Loucy (cell line): ENCODE measurements around the gene SCYGR2.

Source experiments
- H2AFZ ChIP-seq: fragments of 200-600 bp; sonication (generic); 2 replicates; pipeline ENCODE4 v1.6.0; 2016; ENCODE audit warnings: antibody characterized with exemption, mild to moderate bottlenecking, low read length, moderate library complexity
- H3F3A ChIP-seq: fragments of 200-600 bp; 2 replicates; pipeline ENCODE4 v1.6.0; 2016; ENCODE audit warnings: antibody characterized with exemption, low read depth, mild to moderate bottlenecking
- H3K27me3 ChIP-seq: fragments of 200-600 bp; sonication (generic); 2 replicates; pipeline ENCODE4 v1.6.1; 2014; ENCODE audit warnings: low read length, mild to moderate bottlenecking; ENCODE audit not compliant: insufficient read depth, poor library complexity, severe bottlenecking
- H3K36me3 ChIP-seq: fragments of 200-600 bp; sonication (generic); 2 replicates; pipeline ENCODE4 v1.6.1; 2016; ENCODE audit warnings: low read length; ENCODE audit not compliant: insufficient read depth
- H3K4me1 ChIP-seq: fragments of 200-600 bp; sonication (generic); 2 replicates; pipeline ENCODE4 v1.5.1; 2014; ENCODE audit warnings: low read length, mild to moderate bottlenecking; ENCODE audit not compliant: insufficient read depth, poor library complexity, severe bottlenecking
- H3K4me2 ChIP-seq: fragments of 200-600 bp; sonication (generic); 2 replicates; pipeline ENCODE4 v1.6.0; 2014; ENCODE audit warnings: antibody characterized with exemption, low read length, low read depth, mild to moderate bottlenecking; ENCODE audit not compliant: poor library complexity, severe bottlenecking
- H3K4me3 ChIP-seq: fragments of 200-600 bp; sonication (generic); 2 replicates; pipeline ENCODE4 v1.5.1; 2014; ENCODE audit warnings: low read length, mild to moderate bottlenecking, mixed read lengths; ENCODE audit not compliant: poor library complexity, severe bottlenecking
- H3K79me2 ChIP-seq: fragments of 200-600 bp; sonication (generic); 2 replicates; pipeline ENCODE4 v1.6.1; 2014; ENCODE audit warnings: low read length; ENCODE audit not compliant: insufficient read depth
- H3K9ac ChIP-seq: fragments of 200-600 bp; sonication (generic); 2 replicates; pipeline ENCODE4 v1.6.0; 2014; ENCODE audit warnings: mild to moderate bottlenecking, low read depth, low read length, moderate library complexity; ENCODE audit not compliant: poor library complexity, severe bottlenecking
- H3K9me2 ChIP-seq: fragments of 200-600 bp; sonication (generic); replicated peaks from 2 replicates; pipeline ENCODE4 v1.6.1; 2016; ENCODE audit warnings: low read depth, low read length, mixed read lengths
- H3K9me3 ChIP-seq: fragments of 200-600 bp; sonication (generic); 2 replicates; pipeline ENCODE4 v1.6.1; 2014; ENCODE audit warnings: mild to moderate bottlenecking, antibody characterized with exemption, low read length, low read depth; ENCODE audit not compliant: insufficient read depth
- H4K20me1 ChIP-seq: fragments of 200-600 bp; sonication (generic); 2 replicates; pipeline ENCODE4 v1.6.0; 2014; ENCODE audit warnings: antibody characterized with exemption, low read length, mild to moderate bottlenecking; ENCODE audit not compliant: insufficient read depth, poor library complexity, severe bottlenecking
- EZH2phosphoT487 ChIP-seq: fragments of 200-600 bp; IDR thresholded peaks from 2 replicates; pipeline ENCODE4 v1.6.1; 2018; ENCODE audit warnings: antibody characterized with exemption, mild to moderate bottlenecking, moderate library complexity, borderline replicate concordance
- TF ChIP-seq, protein P1 (sequence below): fragments of 200-600 bp; sonication (generic); conservative IDR thresholded peaks from 2 replicates; pipeline ENCODE4 v1.5.1; 2014; ENCODE audit warnings: mild to moderate bottlenecking, antibody characterized with exemption, low read length

SCYGR2 gene

DNA sequence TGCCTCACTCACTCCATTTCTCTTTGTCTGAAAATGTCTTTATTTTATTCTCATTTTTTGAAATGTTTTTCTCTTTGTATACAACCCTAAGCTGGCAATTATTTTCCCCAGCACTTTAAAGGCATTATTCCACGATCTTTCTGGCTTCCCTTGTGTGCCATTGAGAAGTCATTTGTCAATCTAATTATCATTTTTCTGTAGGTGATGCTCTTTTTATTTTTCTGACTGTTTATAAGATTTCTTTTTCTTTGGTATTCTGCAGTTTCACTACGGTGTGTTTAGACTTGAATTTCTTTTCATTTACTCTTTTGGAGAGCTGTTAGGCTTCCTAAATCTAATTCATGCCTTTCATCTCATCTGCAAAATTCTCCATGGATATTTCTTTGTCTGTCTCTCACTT is 26.7 kb downstream of the SCYGR2 start:
- TF ChIP-seq EZH2phosphoT487: no peak
- TF ChIP-seq, protein P1, sequence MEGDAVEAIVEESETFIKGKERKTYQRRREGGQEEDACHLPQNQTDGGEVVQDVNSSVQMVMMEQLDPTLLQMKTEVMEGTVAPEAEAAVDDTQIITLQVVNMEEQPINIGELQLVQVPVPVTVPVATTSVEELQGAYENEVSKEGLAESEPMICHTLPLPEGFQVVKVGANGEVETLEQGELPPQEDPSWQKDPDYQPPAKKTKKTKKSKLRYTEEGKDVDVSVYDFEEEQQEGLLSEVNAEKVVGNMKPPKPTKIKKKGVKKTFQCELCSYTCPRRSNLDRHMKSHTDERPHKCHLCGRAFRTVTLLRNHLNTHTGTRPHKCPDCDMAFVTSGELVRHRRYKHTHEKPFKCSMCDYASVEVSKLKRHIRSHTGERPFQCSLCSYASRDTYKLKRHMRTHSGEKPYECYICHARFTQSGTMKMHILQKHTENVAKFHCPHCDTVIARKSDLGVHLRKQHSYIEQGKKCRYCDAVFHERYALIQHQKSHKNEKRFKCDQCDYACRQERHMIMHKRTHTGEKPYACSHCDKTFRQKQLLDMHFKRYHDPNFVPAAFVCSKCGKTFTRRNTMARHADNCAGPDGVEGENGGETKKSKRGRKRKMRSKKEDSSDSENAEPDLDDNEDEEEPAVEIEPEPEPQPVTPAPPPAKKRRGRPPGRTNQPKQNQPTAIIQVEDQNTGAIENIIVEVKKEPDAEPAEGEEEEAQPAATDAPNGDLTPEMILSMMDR: no peak

DNA sequence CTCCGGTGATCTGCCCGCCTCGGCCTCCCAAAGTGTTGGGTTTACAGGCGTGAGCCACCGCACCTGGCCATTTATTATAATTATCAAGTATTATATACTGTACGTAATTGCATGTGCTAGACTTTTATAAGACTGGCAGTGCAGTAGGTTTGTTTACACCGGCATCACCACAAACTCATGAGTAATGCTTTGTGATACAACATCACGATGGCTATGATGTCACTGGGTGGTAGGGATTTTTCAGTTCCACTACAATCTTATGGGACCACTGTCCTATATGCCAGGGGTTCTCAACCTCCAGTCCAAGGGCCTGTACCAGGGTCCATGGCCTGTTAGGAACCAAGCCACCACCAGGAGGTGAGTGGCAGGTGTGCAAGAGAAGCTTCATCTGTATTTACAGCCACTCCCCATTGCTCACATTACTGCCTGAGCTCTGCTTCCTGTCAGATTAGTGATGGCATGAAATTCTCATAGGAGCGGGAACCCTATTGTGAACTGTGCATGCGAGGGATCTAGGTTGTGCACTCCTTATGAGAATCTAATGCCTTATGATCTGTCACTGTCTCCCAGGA is 28.0 kb downstream of the SCYGR2 start:
- Histone ChIP-seq H3F3A (no peaks in the 10 kb centered on the region), H3K4me1 (no peaks in the 10 kb centered on the region), H3K9ac (no peak overlapping the region), H3K27me3 (no peaks in the 10 kb centered on the region), H2AFZ (no peak overlapping the region), H3K36me3 (no peaks in the 10 kb centered on the region), H3K4me2 (no peak overlapping the region), H3K9me3 (no peaks in the 10 kb centered on the region; the same call in 1 of the 2 replicates), H4K20me1 (no peaks in the 10 kb centered on the region), H3K4me3 (no peak overlapping the region), H3K9me2 (no peaks in the 10 kb centered on the region), H3K79me2 (no peaks in the 10 kb centered on the region)
- TF ChIP-seq EZH2phosphoT487: no peak
- TF ChIP-seq, protein P1: no peak

More for the DNA sequence above, 26.7 kb downstream of the SCYGR2 start:
- Histone ChIP-seq H3K36me3 (no peaks in the 10 kb centered on the region), H3K4me1 (no peaks in the 10 kb centered on the region), H3F3A (no peaks in the 10 kb centered on the region), H3K9me2 (no peaks in the 10 kb centered on the region), H3K4me2 (no peak overlapping the region), H2AFZ (no peak overlapping the region), H3K9me3 (no peaks in the 10 kb centered on the region; the same call in 1 of the 2 replicates), H3K79me2 (no peaks in the 10 kb centered on the region), H3K4me3 (no peak overlapping the region), H4K20me1 (no peaks in the 10 kb centered on the region), H3K9ac (no peak overlapping the region), H3K27me3 (no peaks in the 10 kb centered on the region)

DNA sequence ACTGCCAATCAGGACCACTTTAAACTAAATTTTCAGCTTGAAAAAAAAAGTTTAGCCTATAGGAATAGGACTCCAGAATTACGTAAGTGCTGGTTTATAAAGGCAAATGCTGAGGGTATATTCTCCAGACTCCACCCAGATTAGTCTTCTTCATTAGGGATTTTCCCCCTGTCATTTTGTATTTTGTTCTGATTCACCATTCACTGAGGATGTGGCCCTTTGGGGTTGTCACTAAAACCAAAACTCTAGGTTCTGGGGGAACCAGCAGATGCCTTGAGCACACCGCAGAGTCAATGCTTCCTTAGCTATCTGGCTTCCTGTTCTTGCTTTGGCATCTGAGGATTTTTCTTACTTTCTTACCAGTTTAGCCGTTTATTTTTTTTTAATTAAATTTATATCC is 29.1 kb downstream of the SCYGR2 start:
- H3K4me1 ChIP-seq: no peaks in the 10 kb centered on the region
- H3K4me2 ChIP-seq: no peak overlapping the region
- H4K20me1 ChIP-seq: no peaks in the 10 kb centered on the region
- no peaks in the 10 kb centered on the region for H3K9me2 ChIP-seq
- H3F3A ChIP-seq: no peaks in the 10 kb centered on the region
- H3K4me3 ChIP-seq: no peak overlapping the region
- H3K27me3 ChIP-seq: no peaks in the 10 kb centered on the region
- H3K36me3 ChIP-seq: no peaks in the 10 kb centered on the region
- no peak overlapping the region for H2AFZ ChIP-seq
- no peak overlapping the region for H3K9ac ChIP-seq
- H3K79me2 ChIP-seq: no peaks in the 10 kb centered on the region
- TF ChIP-seq, protein P1: no peak
- no peak for TF ChIP-seq EZH2phosphoT487
- no peaks in the 10 kb centered on the region; the same call in 1 of the 2 replicates for H3K9me3 ChIP-seq
